WTC11 (cell line): ENCODE results near the gene IL36B.

Experiments
- ATF1 ChIP-seq: sonication (generic); formaldehyde crosslinking; IDR thresholded peaks from 2 replicates; pipeline ENCODE4 v1.8.1; 2023; ENCODE audit warnings: mild to moderate bottlenecking, moderate library complexity, missing genetic modification reagents
- NFATC4 ChIP-seq: fragments of 250-450 bp; sonication (Bioruptor Pico); IDR thresholded peaks from 2 replicates; pipeline ENCODE4 v1.9.0; 2021; ENCODE audit warnings: mild to moderate bottlenecking
- NFYB ChIP-seq: sonication (generic); formaldehyde crosslinking; conservative IDR thresholded peaks from 2 replicates; pipeline ENCODE4 v1.8.0; 2022; ENCODE audit warnings: low read depth, missing genetic modification reagents
- ZNF138 ChIP-seq: sonication (generic); formaldehyde crosslinking; conservative IDR thresholded peaks from 2 replicates; pipeline ENCODE4 v1.8.1; 2022; ENCODE audit warnings: mild to moderate bottlenecking, moderate library complexity, missing genetic modification reagents
- TF ChIP-seq, protein P1 (sequence below): fragments of 200-600 bp; IDR thresholded peaks from 2 replicates; pipeline ENCODE4 v1.8.0; 2022; ENCODE audit warnings: antibody characterized with exemption
- TF ChIP-seq, protein P2 (sequence below): sonication (generic); formaldehyde crosslinking; IDR thresholded peaks from 2 replicates; pipeline ENCODE4 v1.8.0; 2022; ENCODE audit warnings: mild to moderate bottlenecking, missing genetic modification reagents

DNA sequence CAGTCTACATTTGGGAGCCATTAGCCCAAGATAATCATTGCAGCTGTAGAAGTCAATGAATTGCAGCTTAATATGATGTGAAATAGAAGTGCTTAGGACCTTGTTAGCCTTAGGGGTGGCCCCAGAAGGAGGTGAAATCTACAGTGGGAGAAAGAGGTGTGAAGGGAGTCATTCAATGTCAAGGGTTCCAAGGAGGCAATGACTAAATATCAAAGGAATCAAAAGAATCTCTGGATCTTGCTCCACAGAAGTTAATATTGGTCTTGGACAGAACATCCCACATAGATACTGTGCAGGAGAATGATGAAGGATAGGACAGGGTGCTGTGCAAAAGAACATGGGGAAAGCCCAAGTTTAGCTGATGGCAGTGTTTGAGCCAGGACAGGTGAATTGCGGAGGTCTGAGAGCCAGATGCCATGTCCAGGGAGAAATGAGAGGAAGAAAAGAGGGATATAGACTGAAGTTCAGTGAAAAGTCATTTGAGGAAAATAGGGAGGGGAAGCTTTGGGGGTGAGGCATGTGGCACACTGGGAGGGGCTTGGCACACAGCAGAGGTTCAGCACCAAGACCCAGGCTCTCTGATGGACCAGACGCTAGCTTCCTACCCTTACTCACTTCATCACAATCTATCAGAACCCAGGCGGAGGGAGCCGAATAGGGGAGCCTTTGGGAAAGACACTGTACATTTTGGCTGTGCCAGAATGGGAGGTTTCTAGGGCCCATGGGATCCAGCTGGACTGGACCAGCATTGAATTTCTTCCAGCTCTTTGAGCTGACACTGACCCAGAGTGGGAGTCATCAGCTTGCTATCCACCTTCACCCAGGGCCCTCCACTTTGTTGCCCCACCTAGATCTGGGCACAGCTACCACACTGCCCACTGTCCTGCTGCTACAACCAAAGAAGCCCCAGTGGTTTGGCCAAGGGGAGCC is 17.3 kb upstream of the IL36B start:
- TF ChIP-seq ZNF138 (CRISPR knock-in tag) (no peak), NFYB (CRISPR knock-in tag) (no peak), ATF1 (CRISPR knock-in tag) (no peak), NFATC4 (no peak)
- TF ChIP-seq, protein P1, sequence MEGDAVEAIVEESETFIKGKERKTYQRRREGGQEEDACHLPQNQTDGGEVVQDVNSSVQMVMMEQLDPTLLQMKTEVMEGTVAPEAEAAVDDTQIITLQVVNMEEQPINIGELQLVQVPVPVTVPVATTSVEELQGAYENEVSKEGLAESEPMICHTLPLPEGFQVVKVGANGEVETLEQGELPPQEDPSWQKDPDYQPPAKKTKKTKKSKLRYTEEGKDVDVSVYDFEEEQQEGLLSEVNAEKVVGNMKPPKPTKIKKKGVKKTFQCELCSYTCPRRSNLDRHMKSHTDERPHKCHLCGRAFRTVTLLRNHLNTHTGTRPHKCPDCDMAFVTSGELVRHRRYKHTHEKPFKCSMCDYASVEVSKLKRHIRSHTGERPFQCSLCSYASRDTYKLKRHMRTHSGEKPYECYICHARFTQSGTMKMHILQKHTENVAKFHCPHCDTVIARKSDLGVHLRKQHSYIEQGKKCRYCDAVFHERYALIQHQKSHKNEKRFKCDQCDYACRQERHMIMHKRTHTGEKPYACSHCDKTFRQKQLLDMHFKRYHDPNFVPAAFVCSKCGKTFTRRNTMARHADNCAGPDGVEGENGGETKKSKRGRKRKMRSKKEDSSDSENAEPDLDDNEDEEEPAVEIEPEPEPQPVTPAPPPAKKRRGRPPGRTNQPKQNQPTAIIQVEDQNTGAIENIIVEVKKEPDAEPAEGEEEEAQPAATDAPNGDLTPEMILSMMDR = no peak
- TF ChIP-seq, protein P2, sequence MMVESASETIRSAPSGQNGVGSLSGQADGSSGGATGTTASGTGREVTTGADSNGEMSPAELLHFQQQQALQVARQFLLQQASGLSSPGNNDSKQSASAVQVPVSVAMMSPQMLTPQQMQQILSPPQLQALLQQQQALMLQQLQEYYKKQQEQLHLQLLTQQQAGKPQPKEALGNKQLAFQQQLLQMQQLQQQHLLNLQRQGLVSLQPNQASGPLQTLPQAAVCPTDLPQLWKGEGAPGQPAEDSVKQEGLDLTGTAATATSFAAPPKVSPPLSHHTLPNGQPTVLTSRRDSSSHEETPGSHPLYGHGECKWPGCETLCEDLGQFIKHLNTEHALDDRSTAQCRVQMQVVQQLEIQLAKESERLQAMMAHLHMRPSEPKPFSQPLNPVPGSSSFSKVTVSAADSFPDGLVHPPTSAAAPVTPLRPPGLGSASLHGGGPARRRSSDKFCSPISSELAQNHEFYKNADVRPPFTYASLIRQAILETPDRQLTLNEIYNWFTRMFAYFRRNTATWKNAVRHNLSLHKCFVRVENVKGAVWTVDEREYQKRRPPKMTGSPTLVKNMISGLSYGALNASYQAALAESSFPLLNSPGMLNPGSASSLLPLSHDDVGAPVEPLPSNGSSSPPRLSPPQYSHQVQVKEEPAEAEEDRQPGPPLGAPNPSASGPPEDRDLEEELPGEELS (CRISPR knock-in tag) = no peak
